COR-L47 (cell line): ENCODE data around the gene TOP3B.
"Not testable (repeated sequence)": the region's sequence is repeated elsewhere in the genome, so short reads cannot be mapped to it uniquely, and the experiment has no call there.

Experiments used
- DNase-seq: peaks from one replicate; lab custom pipeline; 2025; lab: John Stamatoyannopoulos, UW

The TOP3B gene

DNA sequence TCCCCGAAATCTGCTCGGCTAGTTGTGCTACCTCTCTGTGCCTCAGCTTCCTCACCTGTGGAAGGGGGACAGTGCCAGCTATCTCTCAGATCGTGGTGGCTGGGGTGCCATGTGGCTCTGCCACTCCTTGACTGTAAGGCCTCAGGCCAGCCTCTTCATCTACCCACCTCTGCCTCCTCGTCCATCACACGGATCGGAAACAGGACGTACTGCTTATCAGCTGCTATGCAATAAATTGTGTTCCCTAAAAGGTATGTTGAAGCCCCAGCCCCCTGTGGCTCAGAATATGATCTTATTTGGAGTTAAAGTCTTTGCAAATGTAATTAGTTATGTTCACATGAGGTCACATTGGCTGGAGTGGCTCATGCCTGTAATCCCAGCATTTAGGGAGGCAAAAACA, 37.7 kb downstream of the TOP3B start:
- DNase-seq, result no peak

GRCh38 chr22:21943571-21944448, 38.8 kb downstream of the TOP3B start:
- no peak for DNase-seq

GRCh38 chr22:21942407-21943343, 39.9 kb downstream of the TOP3B start:
- DNase-seq, result no peak

- DNase-seq, result no peak
These were observed 40.7 kb downstream of the TOP3B start for GRCh38 chr22:21941921-21942320.

GRCh38 chr22:21940521-21940920, 42.1 kb downstream of the TOP3B start:
- DNase-seq, result no peak

GRCh38 chr22:21939935-21940334, 42.7 kb downstream of the TOP3B start:
- DNase-seq, result not testable (repeated sequence)

DNA sequence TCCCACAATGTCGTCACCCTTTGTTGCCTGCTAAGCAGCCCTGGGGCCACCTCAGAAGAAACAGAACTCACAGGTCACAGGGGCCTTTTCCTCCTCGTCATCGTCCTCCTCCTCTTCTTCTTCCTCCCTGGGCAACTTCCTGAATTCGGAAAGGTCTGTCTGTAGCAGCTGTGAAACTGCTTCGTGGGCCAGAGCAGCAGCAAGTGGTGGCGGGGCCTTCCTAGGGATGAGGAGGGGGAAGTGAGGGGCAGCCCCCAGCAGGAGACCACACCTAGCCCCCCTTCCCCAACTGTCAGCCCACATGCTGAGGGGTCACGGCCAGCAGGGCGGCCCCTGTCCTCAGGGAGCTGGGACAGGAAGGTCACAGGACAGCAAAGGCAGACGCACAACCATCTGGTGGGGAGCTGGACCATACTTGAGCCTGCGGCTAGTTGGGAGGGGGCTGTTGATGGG, 43.1 kb downstream of the TOP3B start:
- no peak for DNase-seq

- DNase-seq, result no peak
These were observed 43.7 kb downstream of the TOP3B start for GRCh38 chr22:21938906-21939305.

- DNase-seq, result peak; percentile 85
These were observed 44.3 kb downstream of the TOP3B start for GRCh38 chr22:21938071-21938822.

- no peak for DNase-seq
These were observed 44.8 kb downstream of the TOP3B start for GRCh38 chr22:21937821-21938070.

- no peak for DNase-seq
These were observed 45.4 kb downstream of the TOP3B start for GRCh38 chr22:21937041-21937820.

- no peak for DNase-seq
These were observed 46.3 kb downstream of the TOP3B start for GRCh38 chr22:21936151-21936775.

GRCh38 chr22:21933910-21934309, 48.7 kb downstream of the TOP3B start:
- no peak for DNase-seq

DNA sequence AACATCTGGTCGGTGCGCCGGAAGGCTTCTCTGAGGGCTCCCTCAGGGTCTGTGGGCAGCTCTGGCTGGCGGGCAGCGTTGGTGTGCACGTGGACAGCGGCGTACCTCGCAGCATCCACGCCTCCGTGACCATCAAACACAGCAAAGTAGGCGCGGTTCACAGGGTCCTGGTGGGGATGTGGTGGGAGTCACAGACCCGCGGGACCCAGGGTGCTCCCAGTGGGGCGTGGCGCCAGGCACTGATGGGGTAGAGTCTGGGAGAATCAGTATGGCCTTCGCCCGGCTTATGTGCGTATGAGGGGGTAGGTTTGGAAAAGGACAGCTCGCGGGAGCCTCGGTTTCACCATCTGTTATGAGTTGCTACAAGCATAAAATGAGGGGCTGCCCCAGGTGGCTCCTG, 49.2 kb downstream of the TOP3B start:
- DNase-seq, result no peak

- no peak for DNase-seq
These were observed 50.2 kb downstream of the TOP3B start for GRCh38 chr22:21932347-21932746.

DNA sequence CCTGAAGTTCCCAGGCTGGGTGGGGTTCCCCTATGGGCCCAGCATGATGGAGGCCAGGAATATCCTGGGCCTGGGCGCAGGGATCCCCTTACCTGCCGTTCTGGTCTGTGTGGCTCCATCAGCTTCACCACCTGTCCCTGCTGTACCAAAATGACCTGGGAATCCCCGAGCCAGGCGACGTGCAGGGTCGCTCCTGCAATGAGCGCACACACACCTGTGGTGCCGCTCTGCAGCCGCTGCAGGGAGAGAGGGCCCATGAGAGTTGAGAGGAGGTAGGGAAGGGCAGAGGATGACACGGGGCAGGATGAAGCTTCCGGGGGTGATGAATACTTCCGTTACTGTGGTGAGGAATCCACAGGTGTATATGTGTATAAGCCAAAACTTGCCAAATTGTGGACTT, 51.5 kb downstream of the TOP3B start:
- DNase-seq, result no peak

DNA sequence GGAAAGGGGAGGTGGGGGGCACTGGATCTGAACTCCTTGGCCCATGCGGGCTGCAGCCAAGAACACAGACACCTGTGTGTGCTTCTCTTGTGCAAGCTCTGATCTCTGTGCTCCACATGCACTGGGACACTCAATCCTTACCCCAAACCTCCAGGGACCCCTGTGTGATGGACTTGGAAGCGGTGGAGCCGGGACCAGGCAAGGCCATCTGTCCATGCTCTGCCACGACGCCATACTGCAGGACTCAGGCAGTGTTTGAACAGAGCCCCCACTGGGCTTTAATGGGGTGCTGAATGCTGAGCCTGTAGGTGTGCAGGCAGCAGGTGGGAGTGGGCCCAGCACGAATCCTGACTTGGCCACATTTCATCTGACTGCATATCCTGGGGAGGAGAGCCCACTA, 53.3 kb downstream of the TOP3B start:
- no peak for DNase-seq

- DNase-seq, result no peak
These were observed 54.5 kb downstream of the TOP3B start for GRCh38 chr22:21928048-21928447.

DNA sequence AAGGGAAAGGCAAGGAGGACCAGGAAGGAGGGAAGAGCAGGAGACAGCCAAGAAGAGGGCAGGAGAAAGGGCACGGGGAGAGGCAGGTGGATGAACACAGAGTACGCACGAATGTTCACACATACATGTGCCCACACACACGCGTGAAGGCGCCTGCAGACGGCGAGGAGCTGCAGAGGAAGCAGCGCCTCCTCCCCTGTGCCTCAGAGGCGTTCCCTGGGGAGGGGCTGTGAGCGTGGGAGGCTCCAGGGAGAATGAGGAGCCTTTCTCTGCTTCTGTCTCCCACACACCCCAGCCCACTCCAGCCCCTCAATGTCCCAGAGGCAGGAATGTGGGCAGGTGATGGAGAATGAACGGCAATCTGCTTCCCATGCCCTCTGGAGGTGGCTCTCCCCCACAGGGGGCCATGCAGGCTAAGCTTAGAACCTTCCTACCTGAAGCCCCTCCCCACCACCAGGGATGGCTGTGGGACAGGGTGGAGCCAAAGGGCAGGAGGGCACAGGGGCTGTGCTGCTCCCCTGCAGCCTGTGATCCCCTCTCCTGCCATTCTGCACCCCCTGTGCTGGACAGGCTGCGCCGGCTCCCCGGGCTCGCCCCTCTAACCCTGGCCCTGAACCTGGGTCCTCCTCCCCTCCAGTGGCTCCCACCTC, 55.3 kb downstream of the TOP3B start:
- no peak for DNase-seq

DNA sequence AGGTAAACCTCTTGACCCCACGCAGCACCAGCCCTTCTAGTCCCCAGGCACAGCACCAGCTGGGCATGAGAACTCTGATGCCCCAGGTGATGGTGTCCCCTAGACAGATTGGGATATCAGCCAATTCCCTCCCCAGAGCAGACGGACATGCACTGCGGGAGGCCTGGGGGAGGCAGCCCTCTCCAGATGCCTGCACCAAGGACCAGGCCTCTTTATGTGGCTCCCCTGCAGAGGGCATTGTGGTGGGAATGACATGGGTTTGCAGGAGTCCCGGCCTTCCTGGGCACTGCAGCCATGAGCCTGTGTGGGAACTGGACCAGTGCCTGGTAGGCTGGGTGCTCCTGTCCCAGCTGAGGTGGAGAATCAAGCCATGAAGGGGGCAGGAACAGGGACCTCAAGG, 55.9 kb downstream of the TOP3B start:
- DNase-seq, result peak; percentile 19

- DNase-seq, result no peak
These were observed 59.4 kb downstream of the TOP3B start for GRCh38 chr22:21923163-21923561.
